ENCODE measurements around the gene OR10Z1. TPM values are rescaled to one million over a fixed set of nuclear protein-coding genes. Genes with fewer than 3 reads are reported as not detected.
A peak's percentile ranks its signal among the peaks of the same experiment; 100 is the strongest.

Gene OR10Z1
- total and polyA plus RNA-seq, 9 of the 15 experiments (the other 6 are each of a cell fraction or from before 2014, with no cell fraction given), result 0.01 to 0.94 (median 0.35) TPM; not detected in 5

DNA sequence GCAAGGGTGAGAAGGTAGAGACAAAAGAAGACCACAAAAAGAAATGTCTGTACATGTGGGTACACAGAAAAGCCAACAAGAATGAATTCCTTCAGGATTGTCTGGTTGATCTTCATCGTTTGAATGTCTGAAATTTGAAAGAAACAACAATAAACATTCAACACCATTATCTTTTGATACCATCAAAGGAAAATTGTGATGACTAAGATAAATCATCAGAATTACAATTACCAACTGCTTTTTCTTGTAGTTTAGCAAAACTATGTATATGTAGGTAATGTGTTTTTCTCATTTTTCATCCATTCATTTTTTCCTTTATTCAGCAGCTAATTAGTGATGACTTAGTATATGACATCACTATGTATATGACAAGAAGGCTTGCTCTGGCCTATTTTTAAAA lies 25.3 kb upstream of the OR10Z1 start, which contains the start of gene OR10X1:
TSS of gene OR10X1 (minus strand) at position 167 of the 400 bp plus-strand sequence. CDS start at position 167, 0 bp downstream.
- 6% methylated on average over 1 of the region's 1 CpG for WGBS (ENCODE audit: insufficient coverage, low coverage, missing lambda C conversion rate)
- TF ChIP-seq MAFG (tag; conservative IDR thresholded peaks at IDR 0.05) (0 out of 2 replicates have a peak, but pooled peaks have one; percentile 26), ZNF316 (IDR thresholded peaks at IDR 0.05) (peak; percentile 73)
- TF ChIP-seq, protein P1, sequence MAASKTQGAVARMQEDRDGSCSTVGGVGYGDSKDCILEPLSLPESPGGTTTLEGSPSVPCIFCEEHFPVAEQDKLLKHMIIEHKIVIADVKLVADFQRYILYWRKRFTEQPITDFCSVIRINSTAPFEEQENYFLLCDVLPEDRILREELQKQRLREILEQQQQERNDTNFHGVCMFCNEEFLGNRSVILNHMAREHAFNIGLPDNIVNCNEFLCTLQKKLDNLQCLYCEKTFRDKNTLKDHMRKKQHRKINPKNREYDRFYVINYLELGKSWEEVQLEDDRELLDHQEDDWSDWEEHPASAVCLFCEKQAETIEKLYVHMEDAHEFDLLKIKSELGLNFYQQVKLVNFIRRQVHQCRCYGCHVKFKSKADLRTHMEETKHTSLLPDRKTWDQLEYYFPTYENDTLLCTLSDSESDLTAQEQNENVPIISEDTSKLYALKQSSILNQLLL (CRISPR knock-in tag; IDR thresholded peaks at IDR 0.05; ENCODE audit: borderline replicate concordance), result no peak
- Histone ChIP-seq H3K79me2 (ENCODE audit: control insufficient read depth, insufficient read depth, low read length) (no peaks in the 10 kb centered on the region), H3K27me3 (ENCODE audit: control insufficient read depth in 2 of 2, insufficient read depth in 2 of 2, low read length in 2 of 2) (no peaks in the 10 kb centered on the region), H3K4me3 (no peak within 1 kb of the TSS), H3K27ac (ENCODE audit: extremely low read depth, low read depth, low read length) (no peak within 1 kb of the TSS), H3K9me1 (ENCODE audit: control insufficient read depth, insufficient read depth, low read length) (no peaks in the 10 kb centered on the region), H4K20me1 (replicated peaks; ENCODE audit: control insufficient read depth, insufficient read depth, low read length) (no peaks in the 10 kb centered on the region), H2AFZ (ENCODE audit: low read depth, low read length) (no peak within 1 kb of the TSS), H3K4me2 (ENCODE audit: insufficient read depth, low read length) (no peak within 1 kb of the TSS), H3K36me3 (ENCODE audit: control insufficient read depth, insufficient read depth, low read length) (no peaks in the 10 kb centered on the region), H3K9me3 (replicated peaks; ENCODE audit: control insufficient read depth, insufficient read depth, low read depth, low read length) (no peaks in the 10 kb centered on the region), H3K4me1 (replicated peaks in 1 of 2; ENCODE audit: control insufficient read depth in 2 of 2, insufficient read depth in 2 of 2, low read length in 2 of 2) (no peaks in the 10 kb centered on the region), H3K9ac (ENCODE audit: insufficient read depth in 1 of 2, low read depth in 2 of 2, low read length in 2 of 2) (no peak within 1 kb of the TSS)
- ATAC-seq (no peak), DNase-seq (ENCODE audit: extremely low read depth in 1 of 4, low spot score in 3 of 4) (no peak), FAIRE-seq (no peak)
- ChIA-PET POLR2A (no interaction called here), CTCF (ENCODE audit: low intra/inter-chr PET ratio) (no interaction called here)
- BruUV-seq (replicated peaks), result no TSS peak
- in situ Hi-C loops (cut with MboI) (no loop called here), intact Hi-C loops (cut with micrococcal nuclease) (no loop called here)

DNA sequence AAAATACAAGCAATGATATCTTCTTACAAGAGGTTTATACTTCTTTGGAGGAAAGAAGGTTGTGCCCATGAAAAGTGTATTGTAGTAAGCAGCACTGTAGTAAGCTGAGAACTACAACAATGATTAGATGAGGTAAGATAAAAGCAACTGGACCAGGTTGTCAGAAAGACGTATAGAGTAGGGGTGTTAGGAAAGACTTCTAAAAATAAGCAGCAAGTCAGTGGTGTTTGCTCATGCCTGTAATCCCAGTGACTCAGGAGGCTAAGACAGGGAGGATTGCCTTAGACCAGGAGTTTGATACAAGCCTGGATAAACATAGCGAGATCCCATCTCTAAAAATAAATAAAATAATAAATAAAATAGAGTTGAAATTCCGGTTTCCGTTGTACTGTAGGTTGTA lies 21.1 kb upstream of the OR10Z1 start:
- H3K9me3 ChIP-seq (replicated peaks; ENCODE audit: control insufficient read depth, insufficient read depth, low read depth, low read length), result no peaks in the 10 kb centered on the region
- H3K4me3 ChIP-seq, result no peak overlapping the region
- intact Hi-C loops (cut with micrococcal nuclease), result no loop called here
- in situ Hi-C loops (cut with MboI), result no loop called here
- no peaks in the 10 kb centered on the region for H3K36me3 ChIP-seq (ENCODE audit: control insufficient read depth, insufficient read depth, low read length)
- H3K4me1 ChIP-seq (replicated peaks in 1 of 2; ENCODE audit: control insufficient read depth in 2 of 2, insufficient read depth in 2 of 2, low read length in 2 of 2), result no peaks in the 10 kb centered on the region
- no peak overlapping the region for H3K4me2 ChIP-seq (ENCODE audit: insufficient read depth, low read length)
- FAIRE-seq, result no peak
- ChIA-PET POLR2A (interaction anchor here (1.1 kb wide), 1 partner anchor 10 kb away, joined by 3 read pairs; no protein-coding TSS in a partner anchor), CTCF (ENCODE audit: low intra/inter-chr PET ratio) (no interaction called here)
- no peaks in the 10 kb centered on the region for H3K27me3 ChIP-seq (ENCODE audit: control insufficient read depth in 2 of 2, insufficient read depth in 2 of 2, low read length in 2 of 2)
- no peaks in the 10 kb centered on the region for H3K79me2 ChIP-seq (ENCODE audit: control insufficient read depth, insufficient read depth, low read length)
- H3K9ac ChIP-seq (ENCODE audit: insufficient read depth in 1 of 2, low read depth in 2 of 2, low read length in 2 of 2), result no peak overlapping the region
- no peak for DNase-seq (ENCODE audit: extremely low read depth in 1 of 4, low spot score in 3 of 4)
- H4K20me1 ChIP-seq (replicated peaks; ENCODE audit: control insufficient read depth, insufficient read depth, low read length), result no peaks in the 10 kb centered on the region
- no peak overlapping the region for H2AFZ ChIP-seq (ENCODE audit: low read depth, low read length)
- ATAC-seq, result no peak
- H3K27ac ChIP-seq (ENCODE audit: extremely low read depth, low read depth, low read length), result no peak overlapping the region
- no peaks in the 10 kb centered on the region for H3K9me1 ChIP-seq (ENCODE audit: control insufficient read depth, insufficient read depth, low read length)
- 0% methylated on average over 4 of the region's 4 CpGs for WGBS (ENCODE audit: insufficient coverage, low coverage, missing lambda C conversion rate)
- no TSS peak for BruUV-seq (replicated peaks)
- no peak for TF ChIP-seq MTF1 (CRISPR knock-in tag; IDR thresholded peaks at IDR 0.05; ENCODE audit: borderline replicate concordance)
- no peak for TF ChIP-seq RFX7 (CRISPR knock-in tag; IDR thresholded peaks at IDR 0.05)
- TF ChIP-seq NR1H2 (CRISPR knock-in tag; IDR thresholded peaks at IDR 0.05), result no peak
- no peak for TF ChIP-seq BRF1 (IDR thresholded peaks at IDR 0.05; ENCODE audit: borderline replicate concordance, extremely low read depth, insufficient read length)
- TF ChIP-seq ZNF3 (CRISPR knock-in tag; IDR thresholded peaks at IDR 0.05), result no peak
- TF ChIP-seq ZNF75A (CRISPR knock-in tag; IDR thresholded peaks at IDR 0.05), result no peak
- TF ChIP-seq RUNX1 (IDR thresholded peaks at IDR 0.05; ENCODE audit: low read depth), result no peak
- no peak for TF ChIP-seq ARNT (IDR thresholded peaks at IDR 0.05)
- TF ChIP-seq POLR3A (IDR thresholded peaks at IDR 0.05; ENCODE audit: borderline replicate concordance, extremely low read depth, insufficient read depth, insufficient read length), result no peak
- no peak for TF ChIP-seq JUNB (CRISPR knock-in tag; conservative IDR thresholded peaks at IDR 0.05)

Data from K562 (cell line).